Ramos (cell line): ENCODE measurements around the gene PCP2.
"Not testable (repeated sequence)": the region's sequence is repeated elsewhere in the genome, so short reads cannot be mapped to it uniquely, and the experiment has no call there.

Source experiments
- in situ Hi-C: fragments of 300-500 bp; cut with MboI; formaldehyde crosslinking; loops from one replicate; pipeline ENCODE4 v1.14.3; 2022; ENCODE audit warnings: low sequenced_read_pairs; ENCODE audit not compliant: unreplicated experiment

PCP2 gene

GRCh38 chr19:7662657-7663056 lies 29.1 kb upstream of the PCP2 start:
- in situ Hi-C loops, result no loop called here

GRCh38 chr19:7661744-7662538 lies 28.4 kb upstream of the PCP2 start:
- in situ Hi-C loops, result no loop called here

- in situ Hi-C loops, result no loop called here
Measured at GRCh38 chr19:7658219-7658686, 24.7 kb upstream of the PCP2 start.

- in situ Hi-C loops, result no loop called here
Measured at GRCh38 chr19:7657131-7657751, 23.7 kb upstream of the PCP2 start.

- in situ Hi-C loops, result no loop called here
Measured at GRCh38 chr19:7655581-7655980, 22.1 kb upstream of the PCP2 start.

GRCh38 chr19:7654401-7654800 lies 20.9 kb upstream of the PCP2 start:
- in situ Hi-C loops, result no loop called here

- in situ Hi-C loops, result no loop called here
Measured at GRCh38 chr19:7652061-7652641, 18.6 kb upstream of the PCP2 start.

- in situ Hi-C loops, result no loop called here
Measured at GRCh38 chr19:7650148-7650547, 16.6 kb upstream of the PCP2 start.

- in situ Hi-C loops, result no loop called here
Measured at GRCh38 chr19:7648265-7649014, 14.9 kb upstream of the PCP2 start.

GRCh38 chr19:7647156-7647555 lies 13.6 kb upstream of the PCP2 start:
- in situ Hi-C loops, result no loop called here

GRCh38 chr19:7646426-7646700 lies 12.8 kb upstream of the PCP2 start:
- in situ Hi-C loops, result no loop called here

GRCh38 chr19:7645656-7646425 lies 12.3 kb upstream of the PCP2 start:
- in situ Hi-C loops, result no loop called here

- in situ Hi-C loops, result no loop called here
Measured at GRCh38 chr19:7645163-7645562, 11.6 kb upstream of the PCP2 start.

- in situ Hi-C loops, result no loop called here
Measured at GRCh38 chr19:7644550-7644877, 11.0 kb upstream of the PCP2 start.

GRCh38 chr19:7643629-7644549 lies 10.4 kb upstream of the PCP2 start:
- in situ Hi-C loops, result not testable (repeated sequence)

- in situ Hi-C loops, result no loop called here
Measured at GRCh38 chr19:7643031-7643415, 9.5 kb upstream of the PCP2 start.

- in situ Hi-C loops, result no loop called here
Measured at GRCh38 chr19:7642295-7643030, 8.9 kb upstream of the PCP2 start.

GRCh38 chr19:7641290-7642276 lies 8.1 kb upstream of the PCP2 start:
- in situ Hi-C loops, result no loop called here
